Activated naive CD8-positive, alpha-beta T cell treated with anti-CD3 and anti-CD28 coated beads, Interleukin-2, amount 50 U/mL, for 16 hours (primary cell): ENCODE data around the gene COG1.
A peak's percentile ranks its signal among the peaks of the same experiment; 100 is the strongest.
"Not testable (repeated sequence)": the region's sequence is repeated elsewhere in the genome, so short reads cannot be mapped to it uniquely, and the experiment has no call there.

Experiments
- DNase-seq: peaks from one replicate; pipeline ENCODE4 v3.0.0-alpha.2; 2020; ENCODE audit warnings: low read depth, low spot score

The COG1 gene

GRCh38 chr17:73192894-73193701 lies at the start of gene COG1:
Gene COG1 (plus strand): TSS chr17:73193055. CDS start chr17:73193070, 15 bp downstream.
- DNase-seq = peak; percentile 67

- DNase-seq = not testable (repeated sequence)
Measured at GRCh38 chr17:73144209-73144608, 48.6 kb upstream of the COG1 start.

- no peak for DNase-seq
Measured at GRCh38 chr17:73145641-73146040, 47.2 kb upstream of the COG1 start.

GRCh38 chr17:73147791-73148190 lies 45.1 kb upstream of the COG1 start:
- DNase-seq = not testable (repeated sequence)

- DNase-seq = no peak
Measured at GRCh38 chr17:73148540-73149334, 44.1 kb upstream of the COG1 start.

- DNase-seq = not testable (repeated sequence)
Measured at GRCh38 chr17:73150622-73151300, 42.1 kb upstream of the COG1 start.

GRCh38 chr17:73151916-73152632 lies 40.8 kb upstream of the COG1 start:
- DNase-seq = no peak

- no peak for DNase-seq
Measured at GRCh38 chr17:73155410-73156165, 37.3 kb upstream of the COG1 start.

- DNase-seq = no peak
Measured at GRCh38 chr17:73156166-73156840, 36.6 kb upstream of the COG1 start.

GRCh38 chr17:73156887-73157520 lies 35.9 kb upstream of the COG1 start:
- DNase-seq = no peak

- DNase-seq = no peak
Measured at GRCh38 chr17:73157521-73157890, 35.3 kb upstream of the COG1 start.

GRCh38 chr17:73158133-73158532 lies 34.7 kb upstream of the COG1 start:
- DNase-seq = no peak

- DNase-seq = no peak
Measured at GRCh38 chr17:73160980-73161630, 31.8 kb upstream of the COG1 start.

GRCh38 chr17:73163043-73163442 lies 29.8 kb upstream of the COG1 start:
- no peak for DNase-seq

- no peak for DNase-seq
Measured at GRCh38 chr17:73165616-73166404, 27.0 kb upstream of the COG1 start.

GRCh38 chr17:73166731-73167581 lies 25.9 kb upstream of the COG1 start:
- DNase-seq = no peak

- no peak for DNase-seq
Measured at GRCh38 chr17:73168667-73169066, 24.2 kb upstream of the COG1 start.

- DNase-seq = no peak
Measured at GRCh38 chr17:73170324-73170723, 22.5 kb upstream of the COG1 start.
